ENCODE results near the gene PROM1. TPM values are rescaled to one million over a fixed set of nuclear protein-coding genes. Genes with fewer than 3 reads are reported as not detected.

The PROM1 gene
- total and polyA plus RNA-seq, 2 of the 13 experiments (the other 11 are each of a cell fraction or from before 2014, with no cell fraction given): 3.9 to 16.4 TPM

- POLR2A ChIA-PET: interaction anchor here (0.9 kb wide), 1 partner anchor 32 kb away, joined by 3 read pairs; no protein-coding TSS in a partner anchor
- no peak for ATAC-seq
Measured at GRCh38 chr4:16113741-16114140, 29.9 kb upstream of the PROM1 start.

More at GRCh38 chr4:16113741-16114140, 29.9 kb upstream of the PROM1 start:
- no TSS peak for BruUV-seq (replicated peaks)
- Histone ChIP-seq H3K4me2 (ENCODE audit: low read depth, low read length) (no peak overlapping the region), H3K4me1 (ENCODE audit: insufficient read depth, low read length) (peaks cover 70% of the 10 kb centered on the region), H3K27ac (ENCODE audit: extremely low read length, insufficient read depth, low read length) (no peak overlapping the region), H3K36me3 (replicated peaks in 1 of 2; ENCODE audit: control insufficient read depth in 1 of 2, insufficient read depth in 2 of 2, low read length in 2 of 2) (no peaks in the 10 kb centered on the region), H3K9ac (ENCODE audit: insufficient read depth, low read depth, low read length) (no peak overlapping the region), H3K4me3 (replicated peaks in 1 of 3; ENCODE audit: insufficient read depth in 1 of 3, low read depth in 2 of 3, low read length in 3 of 3) (no peak overlapping the region), H3K9me3 (ENCODE audit: low read length) (no peaks in the 10 kb centered on the region), H3K27me3 (ENCODE audit: control insufficient read depth in 1 of 2, insufficient read depth in 2 of 2, low read length in 2 of 2) (no peaks in the 10 kb centered on the region), H2AFZ (ENCODE audit: low read length) (no peak overlapping the region), H4K20me1 (ENCODE audit: insufficient read depth, low read length) (no peaks in the 10 kb centered on the region), H3K79me2 (ENCODE audit: insufficient read depth, low read length) (no peaks in the 10 kb centered on the region)
- TF ChIP-seq FOXA3 (CRISPR knock-in tag; IDR thresholded peaks at IDR 0.05): no peak
- no peak for TF ChIP-seq ZNF790 (CRISPR knock-in tag; IDR thresholded peaks at IDR 0.05; ENCODE audit: borderline replicate concordance)
- TF ChIP-seq SCMH1 (CRISPR knock-in tag; IDR thresholded peaks at IDR 0.05; ENCODE audit: borderline replicate concordance): no peak
- TF ChIP-seq ZFP36L1 (CRISPR knock-in tag; IDR thresholded peaks at IDR 0.05): no peak
- TF ChIP-seq FOXC1 (CRISPR knock-in tag; IDR thresholded peaks at IDR 0.05; ENCODE audit: borderline replicate concordance): no peak
- TF ChIP-seq ZNF772 (CRISPR knock-in tag; IDR thresholded peaks at IDR 0.05): no peak
- TF ChIP-seq KLF15 (CRISPR knock-in tag; IDR thresholded peaks at IDR 0.05; ENCODE audit: borderline replicate concordance): no peak
- no peak for TF ChIP-seq THAP9 (CRISPR knock-in tag; IDR thresholded peaks at IDR 0.05; ENCODE audit: borderline replicate concordance)
- no peak for TF ChIP-seq ZNF850 (CRISPR knock-in tag; conservative IDR thresholded peaks at IDR 0.05)
- no peak for TF ChIP-seq LBX2 (CRISPR knock-in tag; IDR thresholded peaks at IDR 0.05; ENCODE audit: borderline replicate concordance)
- no peak for TF ChIP-seq SALL1 (CRISPR knock-in tag; IDR thresholded peaks at IDR 0.05)
- no peak for TF ChIP-seq ZNF496 (CRISPR knock-in tag; IDR thresholded peaks at IDR 0.05; ENCODE audit: insufficient replicate concordance)
- TF ChIP-seq HMG20B (CRISPR knock-in tag; conservative IDR thresholded peaks at IDR 0.05): no peak
- TF ChIP-seq GATA4 (IDR thresholded peaks at IDR 0.05; ENCODE audit: borderline replicate concordance, low read depth): no peak
- no peak for TF ChIP-seq KLF6 (CRISPR knock-in tag; IDR thresholded peaks at IDR 0.05)
- TF ChIP-seq ZNF18 (CRISPR knock-in tag; IDR thresholded peaks at IDR 0.05; ENCODE audit: insufficient replicate concordance): no peak
- intact Hi-C loops (cut with micrococcal nuclease; ENCODE audit: unreplicated experiment) (loop anchor here (10.0 kb wide), 1 partner anchor 51 kb away; no protein-coding TSS in a partner anchor), in situ Hi-C loops (cut with HindIII; ENCODE audit: extremely low pct_ligation_motif_present, low pct_unique_long_range_greater_than_20kb) (no loop called here)
- CTCF ChIA-PET (ENCODE audit: low intra/inter-chr PET ratio, low total read pairs): no interaction called here
- WGBS (ENCODE audit: low lambda C conversion rate): 54% methylated on average over 3 of the region's 3 CpGs
- FAIRE-seq (no peak), DNase-seq (ENCODE audit: low spot score) (no peak)

Measured in HepG2 (cell line).